ENCODE data around the gene RAI1. TPM values are rescaled to one million over a fixed set of nuclear protein-coding genes. Genes with fewer than 3 reads are reported as not detected.

The RAI1 gene
- total and polyA plus RNA-seq, 10 of the 15 experiments (the other 5 are each of a cell fraction or from before 2014, with no cell fraction given) = 0.66 to 37.7 (median 6.0) TPM

DNA sequence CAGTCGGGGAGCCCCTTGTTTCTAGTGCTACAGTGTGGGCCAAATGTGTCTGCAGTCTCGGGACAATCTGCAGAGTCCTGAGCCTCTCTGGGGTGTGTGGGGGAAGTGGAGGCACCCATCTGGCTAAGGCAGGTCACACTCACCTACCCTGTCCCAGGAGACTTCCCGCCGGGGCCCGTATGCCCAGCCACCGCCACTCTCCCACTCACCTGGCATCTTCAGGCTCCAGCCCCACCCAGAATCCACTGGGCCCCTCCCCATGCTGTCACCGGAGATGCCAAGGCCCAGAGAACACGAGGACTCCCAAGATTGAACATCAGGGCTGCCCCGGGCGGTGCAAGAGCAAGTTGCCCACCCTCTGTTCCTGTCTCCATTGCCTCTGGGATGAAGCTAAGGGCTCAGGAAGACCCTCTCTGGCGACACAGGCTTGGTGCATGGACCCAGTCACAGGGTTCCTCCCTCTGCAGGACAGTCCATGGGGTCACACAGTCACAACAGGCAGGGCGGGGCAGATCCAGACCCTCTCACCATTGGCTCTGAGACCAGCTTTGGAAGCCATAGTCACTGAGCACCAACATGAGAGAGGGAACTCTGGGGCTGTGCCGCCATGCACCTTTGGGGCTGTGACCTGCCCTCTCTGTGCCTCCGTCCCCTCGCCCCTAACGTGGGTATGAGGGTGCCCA is 117.5 kb downstream of the RAI1 start (continued):
- TF ChIP-seq, protein P1, sequence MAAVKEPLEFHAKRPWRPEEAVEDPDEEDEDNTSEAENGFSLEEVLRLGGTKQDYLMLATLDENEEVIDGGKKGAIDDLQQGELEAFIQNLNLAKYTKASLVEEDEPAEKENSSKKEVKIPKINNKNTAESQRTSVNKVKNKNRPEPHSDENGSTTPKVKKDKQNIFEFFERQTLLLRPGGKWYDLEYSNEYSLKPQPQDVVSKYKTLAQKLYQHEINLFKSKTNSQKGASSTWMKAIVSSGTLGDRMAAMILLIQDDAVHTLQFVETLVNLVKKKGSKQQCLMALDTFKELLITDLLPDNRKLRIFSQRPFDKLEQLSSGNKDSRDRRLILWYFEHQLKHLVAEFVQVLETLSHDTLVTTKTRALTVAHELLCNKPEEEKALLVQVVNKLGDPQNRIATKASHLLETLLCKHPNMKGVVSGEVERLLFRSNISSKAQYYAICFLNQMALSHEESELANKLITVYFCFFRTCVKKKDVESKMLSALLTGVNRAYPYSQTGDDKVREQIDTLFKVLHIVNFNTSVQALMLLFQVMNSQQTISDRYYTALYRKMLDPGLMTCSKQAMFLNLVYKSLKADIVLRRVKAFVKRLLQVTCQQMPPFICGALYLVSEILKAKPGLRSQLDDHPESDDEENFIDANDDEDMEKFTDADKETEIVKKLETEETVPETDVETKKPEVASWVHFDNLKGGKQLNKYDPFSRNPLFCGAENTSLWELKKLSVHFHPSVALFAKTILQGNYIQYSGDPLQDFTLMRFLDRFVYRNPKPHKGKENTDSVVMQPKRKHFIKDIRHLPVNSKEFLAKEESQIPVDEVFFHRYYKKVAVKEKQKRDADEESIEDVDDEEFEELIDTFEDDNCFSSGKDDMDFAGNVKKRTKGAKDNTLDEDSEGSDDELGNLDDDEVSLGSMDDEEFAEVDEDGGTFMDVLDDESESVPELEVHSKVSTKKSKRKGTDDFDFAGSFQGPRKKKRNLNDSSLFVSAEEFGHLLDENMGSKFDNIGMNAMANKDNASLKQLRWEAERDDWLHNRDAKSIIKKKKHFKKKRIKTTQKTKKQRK (IDR thresholded peaks at IDR 0.05; ENCODE audit: low read depth, low read length) = no peak
- TF ChIP-seq SRF (IDR thresholded peaks at IDR 0.05; ENCODE audit: low read depth in 2 of 2, low read length in 2 of 2) (no peak), ZZZ3 (IDR thresholded peaks at IDR 0.05; ENCODE audit: control insufficient read depth, insufficient read length, low read depth) (no peak), RBBP5 (conservative IDR thresholded peaks at IDR 0.05) (no peak)
- TF ChIP-seq, protein P2, sequence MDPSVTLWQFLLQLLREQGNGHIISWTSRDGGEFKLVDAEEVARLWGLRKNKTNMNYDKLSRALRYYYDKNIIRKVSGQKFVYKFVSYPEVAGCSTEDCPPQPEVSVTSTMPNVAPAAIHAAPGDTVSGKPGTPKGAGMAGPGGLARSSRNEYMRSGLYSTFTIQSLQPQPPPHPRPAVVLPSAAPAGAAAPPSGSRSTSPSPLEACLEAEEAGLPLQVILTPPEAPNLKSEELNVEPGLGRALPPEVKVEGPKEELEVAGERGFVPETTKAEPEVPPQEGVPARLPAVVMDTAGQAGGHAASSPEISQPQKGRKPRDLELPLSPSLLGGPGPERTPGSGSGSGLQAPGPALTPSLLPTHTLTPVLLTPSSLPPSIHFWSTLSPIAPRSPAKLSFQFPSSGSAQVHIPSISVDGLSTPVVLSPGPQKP (IDR thresholded peaks at IDR 0.05; ENCODE audit: low read depth, low read length) = no peak

DNA sequence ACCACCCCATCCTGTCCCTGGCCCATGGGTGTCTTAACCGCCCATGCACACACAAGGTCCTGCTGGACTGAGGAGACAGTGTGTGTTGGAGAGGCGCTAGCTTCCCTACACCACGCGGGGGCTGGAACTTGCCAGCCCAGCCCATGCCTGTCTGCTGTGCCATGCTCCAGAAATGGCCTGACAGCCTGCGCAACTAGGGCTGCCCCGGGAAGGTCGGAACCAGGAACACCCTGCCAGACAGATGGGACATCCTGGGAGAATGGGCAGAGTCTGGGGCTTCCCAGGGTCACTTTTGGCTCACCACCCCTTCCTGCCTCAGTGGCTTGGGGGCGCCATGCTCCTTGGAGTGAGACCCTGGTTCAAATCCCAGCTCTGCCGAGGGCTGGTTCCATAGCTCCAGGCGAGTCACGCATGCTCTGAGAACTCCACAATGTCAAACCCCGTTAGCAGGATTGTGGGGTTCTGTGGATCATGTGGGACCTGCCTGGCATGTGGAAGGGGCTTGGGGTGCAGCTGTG is 119.3 kb downstream of the RAI1 start:
- Histone ChIP-seq H3K9ac (ENCODE audit: control insufficient read depth, insufficient read depth, low read length) (no peak overlapping the region), H3K4me3 (no peak overlapping the region), H3K4me1 (ENCODE audit: control insufficient read depth, insufficient read depth, low read length) (no peaks in the 10 kb centered on the region), H3K79me2 (ENCODE audit: control insufficient read depth, insufficient read depth, low read length) (no peaks in the 10 kb centered on the region), H3K4me2 (ENCODE audit: control insufficient read depth, insufficient read depth) (no peak overlapping the region), H3K27me3 (replicated peaks in 1 of 2; ENCODE audit: control insufficient read depth in 2 of 2, insufficient read depth in 2 of 2, low read length in 1 of 2) (no peaks in the 10 kb centered on the region), H3K27ac (ENCODE audit: control insufficient read depth, insufficient read depth) (no peak overlapping the region), H2AFZ (ENCODE audit: control insufficient read depth, low read depth, low read length) (no peak overlapping the region), H4K20me1 (ENCODE audit: control insufficient read depth, insufficient read depth) (no peaks in the 10 kb centered on the region; the same call in 1 of the 2 replicates), H3K36me3 (ENCODE audit: control insufficient read depth in 2 of 2, insufficient read depth in 2 of 2, low read length in 1 of 2) (peaks cover 8 to 29% of the 10 kb centered on the region in 2 experiments; a peak in 3 of 4 replicates), H3K9me3 (replicated peaks; ENCODE audit: control insufficient read depth, insufficient read depth, low read length) (no peaks in the 10 kb centered on the region)
- ATAC-seq (no peak), DNase-seq (ENCODE audit: low read depth, low spot score) (no peak), FAIRE-seq (no peak)
- SMC1A ChIA-PET (ENCODE audit: uncharacterized antibody, unreplicated experiment) = no interaction called here
- POLR2A ChIA-PET = no interaction called here
- in situ Hi-C loops (cut with MboI) = no loop called here
- WGBS (ENCODE audit: insufficient coverage, insufficient replicate concordance, low lambda C conversion rate, missing lambda C conversion rate) = 95% methylated on average over 12 of the region's 12 CpGs
- BruUV-seq (replicated peaks) = no TSS peak
- intact Hi-C loops (cut with micrococcal nuclease; ENCODE audit: unreplicated experiment) = no loop called here
- CTCF ChIA-PET = no interaction called here
- RAD21 ChIA-PET (ENCODE audit: unreplicated experiment) = no interaction called here
- TF ChIP-seq MYC (IDR thresholded peaks at IDR 0.05; ENCODE audit: insufficient read depth, insufficient read length, insufficient replicate concordance, low read length, severe bottlenecking) = no peak
- no peak for TF ChIP-seq IRF4 (IDR thresholded peaks at IDR 0.05; ENCODE audit: low read depth, low read length)
- TF ChIP-seq, protein P3, sequence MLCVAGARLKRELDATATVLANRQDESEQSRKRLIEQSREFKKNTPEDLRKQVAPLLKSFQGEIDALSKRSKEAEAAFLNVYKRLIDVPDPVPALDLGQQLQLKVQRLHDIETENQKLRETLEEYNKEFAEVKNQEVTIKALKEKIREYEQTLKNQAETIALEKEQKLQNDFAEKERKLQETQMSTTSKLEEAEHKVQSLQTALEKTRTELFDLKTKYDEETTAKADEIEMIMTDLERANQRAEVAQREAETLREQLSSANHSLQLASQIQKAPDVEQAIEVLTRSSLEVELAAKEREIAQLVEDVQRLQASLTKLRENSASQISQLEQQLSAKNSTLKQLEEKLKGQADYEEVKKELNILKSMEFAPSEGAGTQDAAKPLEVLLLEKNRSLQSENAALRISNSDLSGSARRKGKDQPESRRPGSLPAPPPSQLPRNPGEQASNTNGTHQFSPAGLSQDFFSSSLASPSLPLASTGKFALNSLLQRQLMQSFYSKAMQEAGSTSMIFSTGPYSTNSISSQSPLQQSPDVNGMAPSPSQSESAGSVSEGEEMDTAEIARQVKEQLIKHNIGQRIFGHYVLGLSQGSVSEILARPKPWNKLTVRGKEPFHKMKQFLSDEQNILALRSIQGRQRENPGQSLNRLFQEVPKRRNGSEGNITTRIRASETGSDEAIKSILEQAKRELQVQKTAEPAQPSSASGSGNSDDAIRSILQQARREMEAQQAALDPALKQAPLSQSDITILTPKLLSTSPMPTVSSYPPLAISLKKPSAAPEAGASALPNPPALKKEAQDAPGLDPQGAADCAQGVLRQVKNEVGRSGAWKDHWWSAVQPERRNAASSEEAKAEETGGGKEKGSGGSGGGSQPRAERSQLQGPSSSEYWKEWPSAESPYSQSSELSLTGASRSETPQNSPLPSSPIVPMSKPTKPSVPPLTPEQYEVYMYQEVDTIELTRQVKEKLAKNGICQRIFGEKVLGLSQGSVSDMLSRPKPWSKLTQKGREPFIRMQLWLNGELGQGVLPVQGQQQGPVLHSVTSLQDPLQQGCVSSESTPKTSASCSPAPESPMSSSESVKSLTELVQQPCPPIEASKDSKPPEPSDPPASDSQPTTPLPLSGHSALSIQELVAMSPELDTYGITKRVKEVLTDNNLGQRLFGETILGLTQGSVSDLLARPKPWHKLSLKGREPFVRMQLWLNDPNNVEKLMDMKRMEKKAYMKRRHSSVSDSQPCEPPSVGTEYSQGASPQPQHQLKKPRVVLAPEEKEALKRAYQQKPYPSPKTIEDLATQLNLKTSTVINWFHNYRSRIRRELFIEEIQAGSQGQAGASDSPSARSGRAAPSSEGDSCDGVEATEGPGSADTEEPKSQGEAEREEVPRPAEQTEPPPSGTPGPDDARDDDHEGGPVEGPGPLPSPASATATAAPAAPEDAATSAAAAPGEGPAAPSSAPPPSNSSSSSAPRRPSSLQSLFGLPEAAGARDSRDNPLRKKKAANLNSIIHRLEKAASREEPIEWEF (IDR thresholded peaks at IDR 0.05; ENCODE audit: insufficient replicate concordance, low read depth, low read length) = no peak
- no peak for TF ChIP-seq CBX5 (IDR thresholded peaks at IDR 0.05; ENCODE audit: low read depth)
- TF ChIP-seq ATF7 (IDR thresholded peaks at IDR 0.05; ENCODE audit: low read depth) = no peak
- no peak for TF ChIP-seq RB1 (IDR thresholded peaks at IDR 0.05; ENCODE audit: borderline replicate concordance)
- no peak for TF ChIP-seq NFYA (IDR thresholded peaks at IDR 0.05; ENCODE audit: borderline replicate concordance, low read depth, low read length)
